GM21529 (cell line): Measurements from ENCODE around the gene ZNF391.
"Not testable (repeated sequence)": the region's sequence is repeated elsewhere in the genome, so short reads cannot be mapped to it uniquely, and the experiment has no call there.

Source experiments
- ATAC-seq: cut with Tn5 transposase; IDR thresholded peaks from one replicate; pipeline ENCODE4 v1.9.1; 2021; ENCODE audit not compliant: unreplicated experiment

The ZNF391 gene

DNA sequence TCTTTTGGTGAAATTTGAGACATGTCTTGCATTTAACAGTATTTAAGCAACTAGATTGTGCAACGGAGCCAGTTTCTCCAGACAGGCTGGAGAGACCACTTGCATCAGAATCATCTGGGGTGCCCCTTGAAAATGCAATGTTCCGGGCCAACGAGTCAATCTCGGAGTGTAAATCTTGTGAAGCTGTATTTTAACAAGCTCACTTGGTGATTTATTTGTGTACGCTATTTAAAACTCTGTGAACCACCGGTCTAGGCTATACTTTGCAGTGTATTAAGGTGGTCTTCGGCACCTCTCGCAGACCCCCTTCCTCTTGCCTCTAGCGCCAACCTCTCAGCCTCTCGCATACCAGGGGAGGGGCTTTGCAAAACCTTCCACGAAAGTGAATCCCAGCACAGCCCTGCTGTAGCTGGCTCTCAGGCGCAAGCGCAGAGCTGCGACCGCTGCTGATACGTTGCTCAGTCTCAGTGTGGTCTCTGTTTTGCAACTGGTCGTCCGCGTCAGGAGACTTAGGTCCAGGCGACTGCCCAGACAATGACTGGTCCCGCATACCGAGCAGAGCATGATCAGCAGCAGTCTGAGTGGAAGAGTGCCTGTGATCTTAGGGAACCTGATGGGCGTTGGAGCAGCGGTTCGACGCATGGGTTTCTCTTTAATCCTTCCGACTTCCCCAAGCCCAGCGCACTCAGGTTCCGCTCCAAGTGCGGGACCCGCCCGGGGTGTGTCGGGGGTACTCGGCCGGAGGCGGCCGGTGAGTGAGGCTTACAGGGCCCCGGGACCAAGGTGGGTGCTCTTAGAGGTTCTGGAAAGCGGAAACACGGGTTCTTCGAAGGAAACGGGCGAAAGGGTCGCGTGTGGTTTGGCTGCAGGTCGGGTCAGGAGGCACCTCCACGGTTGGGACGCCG, at the start of gene ZNF391:
ZNF391 (plus strand) TSS at position 467 of the 905 bp plus-strand sequence. CDS start 11,612 bp downstream, outside the sequence.
- peak; percentile 84 for ATAC-seq

DNA sequence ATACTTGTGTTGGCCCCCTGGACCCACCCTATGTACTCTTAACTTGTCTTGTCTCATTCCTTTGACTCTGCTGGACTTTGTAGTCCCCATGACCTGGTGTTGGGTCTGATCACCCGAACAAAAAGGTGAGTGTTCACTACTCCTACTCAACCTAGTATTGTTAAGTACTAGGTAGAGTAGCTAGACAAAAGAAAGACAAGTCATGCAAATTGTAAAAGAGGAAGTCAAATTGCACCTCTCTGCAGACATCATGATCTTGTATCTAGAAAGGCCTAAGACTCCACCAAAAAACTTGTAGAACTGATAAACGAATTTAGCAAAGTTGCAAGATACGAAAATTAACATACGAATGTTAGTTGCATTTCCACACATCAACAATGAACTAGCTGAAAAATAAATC, 35.7 kb upstream of the ZNF391 start:
- no peak for ATAC-seq

DNA sequence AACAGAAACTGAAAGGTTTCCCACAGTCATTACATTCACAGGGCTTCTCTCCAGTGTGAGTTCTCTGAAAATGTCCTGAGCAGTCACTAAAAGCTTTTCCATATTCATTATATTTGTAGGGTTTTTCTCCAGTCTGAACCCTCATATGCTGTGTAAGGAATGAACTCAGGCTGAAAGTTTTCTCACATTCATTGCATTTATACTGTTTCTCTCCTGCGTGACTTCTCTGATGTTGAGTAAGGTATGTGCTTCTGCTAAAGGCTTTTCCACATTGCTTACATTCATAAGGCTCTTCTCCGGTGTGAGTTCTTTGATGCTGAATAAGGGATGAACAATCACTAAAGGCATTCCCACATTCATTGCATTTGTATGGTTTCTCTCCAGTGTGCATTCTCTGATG, 29.8 kb upstream of the ZNF391 start:
- no peak for ATAC-seq

DNA sequence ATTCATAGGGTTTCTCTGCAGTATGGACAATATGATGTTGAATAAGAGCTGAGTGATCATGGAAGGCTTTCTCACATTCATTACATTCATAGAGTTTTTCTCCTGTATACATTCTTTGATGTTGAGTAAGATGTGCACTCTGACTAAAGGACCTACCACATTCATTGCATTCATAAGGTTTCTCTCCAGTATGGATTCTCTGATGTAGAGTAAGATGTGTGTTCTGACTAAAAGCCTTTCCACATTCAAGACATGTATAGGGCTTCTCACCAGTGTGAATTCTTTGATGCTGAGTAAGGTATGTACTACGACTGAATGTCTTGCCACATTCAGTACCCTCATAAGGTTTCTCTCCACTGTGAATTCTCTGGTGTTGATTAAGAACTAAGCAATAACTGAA, 29.3 kb upstream of the ZNF391 start:
- ATAC-seq, result no peak

DNA sequence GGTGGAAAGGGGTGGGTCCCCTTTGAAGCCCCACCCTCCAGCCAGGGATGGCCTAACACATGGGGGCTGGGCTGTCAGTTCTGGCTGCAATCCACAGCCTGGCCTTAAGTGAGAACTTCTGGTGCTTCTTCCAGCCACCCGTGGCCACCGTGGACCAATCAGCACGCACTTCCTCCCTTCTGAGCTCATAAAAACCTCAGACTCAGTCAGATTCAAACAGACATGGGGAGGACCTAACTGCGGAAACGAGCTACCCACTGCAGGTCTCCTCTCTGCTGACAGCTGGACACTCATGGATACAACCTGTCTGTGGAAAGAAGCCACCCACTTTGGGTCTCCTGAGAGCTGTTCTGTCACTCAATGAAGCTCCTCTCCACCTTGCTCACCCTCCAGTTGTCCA, 20.4 kb upstream of the ZNF391 start:
- no peak for ATAC-seq

DNA sequence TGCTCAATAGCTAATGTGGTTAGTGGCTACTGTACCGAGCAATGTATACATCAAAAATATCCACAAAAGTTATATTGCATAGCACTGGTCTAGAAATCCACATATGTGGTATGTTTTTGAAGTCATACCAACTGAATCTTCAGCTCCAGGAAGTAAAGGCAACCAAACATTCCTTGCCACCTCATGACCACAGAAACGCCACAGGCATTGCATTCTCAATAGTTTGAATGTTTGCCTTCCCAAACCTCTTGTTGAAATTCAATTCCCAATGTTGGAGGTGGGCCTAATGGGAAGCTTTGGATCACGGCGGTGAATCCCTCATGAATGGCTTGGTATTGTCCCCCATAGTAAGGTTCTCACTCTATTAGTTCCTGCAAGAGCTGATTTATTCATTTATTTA, 18.2 kb upstream of the ZNF391 start:
- no peak for ATAC-seq

DNA sequence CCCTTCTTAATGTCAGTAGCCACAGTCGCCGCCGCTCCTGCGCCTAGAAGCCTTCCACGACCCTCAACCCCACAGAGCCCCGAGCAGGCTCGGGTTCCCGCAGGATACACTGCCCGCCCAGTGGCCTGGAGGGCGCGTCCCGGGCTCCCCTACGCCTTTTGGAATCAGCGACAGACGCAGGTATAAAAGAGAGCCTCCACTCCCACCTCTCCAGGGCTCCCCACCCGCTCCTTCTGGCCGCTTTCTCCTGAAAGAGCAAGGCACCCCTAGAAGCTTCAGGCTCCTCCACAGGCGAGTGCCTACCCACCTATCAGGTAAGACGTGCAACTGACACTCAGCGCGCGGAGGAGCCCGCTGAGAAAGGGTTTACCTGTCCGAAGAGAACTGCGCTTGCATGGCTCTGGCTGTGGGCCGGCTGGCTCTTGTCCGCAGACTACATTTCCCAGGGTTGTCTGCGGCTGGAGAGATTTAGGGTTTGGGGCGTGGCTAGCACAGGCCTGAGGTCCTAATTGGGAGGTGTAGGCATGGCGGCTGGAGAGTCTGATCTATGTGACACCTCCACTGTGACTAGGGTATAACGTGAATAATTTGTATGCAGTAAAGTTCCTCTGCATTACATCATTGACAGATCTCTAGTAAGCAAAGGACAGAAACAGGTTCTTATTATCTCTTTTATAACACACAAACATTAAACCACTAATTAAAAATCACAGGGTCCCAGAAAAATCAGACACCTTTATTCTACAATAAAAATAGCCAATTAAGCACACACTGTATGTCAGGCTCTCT, 13.5 kb upstream of the ZNF391 start:
- peak; percentile 99 for ATAC-seq

DNA sequence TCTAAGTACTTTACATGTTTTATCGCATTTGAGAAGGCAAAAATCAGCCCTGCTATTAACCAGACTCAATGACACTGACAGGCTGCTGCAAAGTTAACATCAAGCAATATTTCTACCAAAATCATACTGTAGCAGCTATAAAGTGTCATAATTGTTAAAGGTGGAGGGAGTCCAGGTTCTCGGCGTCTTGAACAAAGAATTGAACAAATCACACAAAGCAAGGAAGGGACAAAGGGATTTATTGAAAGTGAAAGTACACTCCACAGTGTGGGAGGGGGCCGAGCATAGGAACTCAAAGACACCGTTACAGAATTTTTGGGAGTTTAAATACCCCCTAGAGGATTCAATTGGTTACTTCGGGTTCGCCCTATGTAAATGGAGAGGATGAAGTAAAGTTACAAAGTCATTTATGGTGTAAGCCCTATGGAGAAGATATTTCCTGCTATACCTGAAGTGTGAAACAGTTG, 12.9 kb upstream of the ZNF391 start:
- no peak for ATAC-seq

DNA sequence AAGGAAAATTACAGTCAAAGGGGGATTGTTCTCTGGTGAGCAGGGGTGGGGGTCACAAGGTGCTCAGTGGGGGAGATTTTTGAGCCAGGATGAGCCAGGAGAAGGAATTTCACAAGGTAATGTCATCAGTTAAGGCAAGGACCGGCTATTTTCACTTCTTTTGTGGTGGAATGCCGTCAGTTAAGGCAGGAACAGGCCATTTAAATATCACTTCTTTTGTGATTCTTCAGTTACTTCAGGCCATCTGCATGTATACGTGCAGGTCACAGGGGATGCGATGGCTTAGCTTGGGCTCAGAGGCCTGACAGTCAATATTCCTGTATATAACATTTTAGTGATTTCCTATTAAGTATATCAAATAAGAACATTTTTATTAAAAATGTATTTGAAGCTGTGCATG, 10.2 kb upstream of the ZNF391 start:
- ATAC-seq, result not testable (repeated sequence)

DNA sequence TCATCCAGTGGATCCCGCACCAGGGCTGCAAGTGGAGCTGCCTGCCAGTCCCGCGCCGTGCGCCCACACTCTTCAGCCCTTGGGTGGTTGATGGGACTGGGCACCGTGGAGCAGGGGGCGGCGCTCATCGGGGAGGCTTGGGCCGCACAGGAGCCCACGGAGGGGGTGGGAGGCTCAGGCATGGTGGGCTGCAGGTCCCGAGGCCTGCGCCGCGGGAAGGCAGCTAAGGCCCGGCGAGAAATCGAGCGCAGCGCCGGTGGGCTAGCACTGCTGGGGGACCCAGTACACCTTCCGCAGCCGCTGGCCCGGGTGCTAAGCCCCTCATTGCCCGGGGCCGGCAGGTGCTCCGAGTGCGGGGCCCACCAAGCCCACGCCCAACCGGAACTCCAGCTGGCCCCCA, 7.6 kb upstream of the ZNF391 start:
- not testable (repeated sequence) for ATAC-seq

DNA sequence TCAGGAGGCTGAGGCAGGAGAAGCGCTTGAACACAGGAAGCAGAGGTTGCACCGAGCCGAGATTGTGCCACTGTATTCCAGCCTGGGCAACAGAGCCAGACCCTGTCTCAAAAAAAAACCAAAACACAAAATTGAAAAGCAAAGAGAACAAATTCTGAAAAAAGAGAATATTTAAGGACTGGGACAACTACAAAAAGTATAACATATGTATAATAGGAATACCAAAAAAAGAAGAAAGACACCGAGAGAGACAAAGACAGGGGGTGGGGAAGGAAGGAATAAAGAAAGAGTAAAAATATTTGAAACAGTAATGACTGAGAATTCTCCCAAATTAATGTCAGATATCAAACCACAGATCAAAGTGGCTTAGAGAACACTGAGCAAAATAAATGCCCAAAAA, 5.5 kb upstream of the ZNF391 start:
- no peak for ATAC-seq

DNA sequence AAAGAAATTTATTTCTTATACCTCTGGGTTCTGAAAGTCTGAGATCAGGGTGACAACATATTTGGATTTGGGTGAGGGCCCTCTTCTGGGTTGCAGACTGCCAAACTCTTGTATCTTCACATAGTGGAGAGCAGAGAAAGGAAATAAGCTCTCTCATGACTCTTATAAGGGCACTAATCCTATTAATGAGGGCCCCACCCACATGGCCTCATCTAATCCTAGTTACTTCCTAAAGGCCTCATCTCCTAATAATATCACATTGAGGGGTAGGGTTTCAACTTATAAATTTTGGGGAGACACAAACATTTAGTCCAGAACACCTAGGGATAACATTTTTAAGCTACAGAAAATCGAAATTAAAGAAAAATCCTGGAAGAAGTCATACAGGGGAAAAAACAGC, 5.1 kb upstream of the ZNF391 start:
- no peak for ATAC-seq

DNA sequence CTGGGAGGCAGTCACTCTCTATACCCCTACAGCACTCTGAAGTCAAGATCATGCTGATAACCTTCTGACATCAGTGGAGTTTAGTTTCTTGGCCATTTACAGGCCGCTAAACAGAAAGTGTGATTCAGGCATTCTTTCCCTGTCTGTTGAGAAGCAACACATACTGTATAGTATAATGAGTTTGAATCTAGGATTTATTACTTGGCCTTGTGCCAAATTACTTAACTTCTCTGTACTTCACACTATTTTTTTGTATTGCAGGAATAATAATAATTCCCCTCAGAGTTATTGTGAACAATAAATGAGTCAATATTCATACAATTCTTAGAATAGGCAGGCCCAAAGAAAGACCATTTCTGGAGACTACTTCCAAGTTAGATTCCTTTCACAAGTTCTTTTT, 4.1 kb downstream of the ZNF391 start:
- no peak for ATAC-seq

DNA sequence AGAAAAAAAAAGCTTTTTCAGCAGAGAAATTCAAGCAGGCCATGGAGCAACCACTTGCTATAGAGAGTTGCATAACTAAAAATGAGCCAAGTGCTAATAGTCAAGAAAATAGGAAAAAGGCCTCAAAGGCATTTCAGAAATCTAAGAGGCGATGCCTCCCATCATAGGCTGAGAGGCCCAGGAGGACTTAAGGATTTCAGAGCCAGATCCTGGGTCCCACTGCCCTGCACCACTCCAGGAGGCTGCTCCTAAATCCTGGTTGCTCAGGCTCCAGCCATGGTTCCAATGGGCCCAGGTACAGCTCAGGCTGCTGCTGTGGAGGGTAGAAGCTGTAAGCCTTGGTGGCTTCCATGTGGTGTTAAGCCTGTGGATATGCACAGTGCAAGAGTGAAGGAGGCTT, 5.5 kb downstream of the ZNF391 start:
- no peak for ATAC-seq

DNA sequence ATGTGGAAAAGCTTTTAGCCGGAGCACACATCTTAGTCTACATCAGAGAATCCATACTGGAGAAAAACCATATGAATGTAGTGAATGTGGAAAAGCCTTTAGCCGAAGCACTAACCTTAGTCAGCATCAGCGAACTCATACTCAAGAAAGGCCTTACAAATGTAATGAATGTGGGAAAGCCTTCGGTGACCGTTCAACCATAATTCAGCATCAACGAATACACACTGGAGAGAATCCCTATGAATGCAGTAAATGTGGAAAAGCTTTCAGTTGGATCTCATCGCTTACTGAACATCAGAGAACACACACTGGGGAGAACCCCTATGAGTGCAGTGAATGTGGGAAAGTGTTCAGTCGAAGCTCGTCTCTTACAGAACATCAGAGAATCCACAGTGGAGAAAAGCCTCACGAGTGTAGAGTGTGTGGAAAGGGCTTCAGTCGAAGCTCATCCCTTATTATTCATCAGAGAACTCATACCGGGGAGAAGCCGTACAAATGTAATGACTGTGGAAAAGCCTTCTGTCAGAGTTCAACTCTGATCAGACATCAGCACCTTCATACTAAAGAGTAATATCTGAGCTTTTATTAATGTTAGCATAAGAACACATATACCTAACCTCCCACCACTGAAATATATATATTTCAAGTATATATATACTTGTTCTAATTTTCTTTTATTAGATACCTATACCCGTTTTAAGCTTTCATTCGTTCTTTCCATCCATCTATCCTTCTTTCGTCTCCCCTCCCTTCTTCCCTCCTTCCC, 12.5 kb downstream of the ZNF391 start:
- no peak for ATAC-seq

DNA sequence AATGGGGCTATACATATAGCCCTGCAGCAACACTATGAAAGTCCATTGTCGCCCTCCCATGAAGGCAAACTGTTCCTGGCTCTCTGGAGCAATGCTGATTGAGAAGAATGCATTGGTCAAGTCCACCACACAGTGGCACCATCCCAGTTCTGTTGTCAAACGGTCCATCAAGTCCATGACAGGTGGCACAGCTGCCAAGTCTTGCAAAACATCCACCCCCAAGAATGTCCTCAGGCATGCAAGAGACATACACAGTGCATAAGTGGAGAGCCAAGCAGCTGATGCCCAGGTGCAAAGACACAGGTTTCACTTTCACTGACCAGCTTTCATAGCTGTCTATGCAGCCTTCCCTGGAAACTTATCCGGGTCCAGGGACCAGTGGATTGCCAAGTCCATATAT, 17.5 kb downstream of the ZNF391 start:
- ATAC-seq, result no peak

DNA sequence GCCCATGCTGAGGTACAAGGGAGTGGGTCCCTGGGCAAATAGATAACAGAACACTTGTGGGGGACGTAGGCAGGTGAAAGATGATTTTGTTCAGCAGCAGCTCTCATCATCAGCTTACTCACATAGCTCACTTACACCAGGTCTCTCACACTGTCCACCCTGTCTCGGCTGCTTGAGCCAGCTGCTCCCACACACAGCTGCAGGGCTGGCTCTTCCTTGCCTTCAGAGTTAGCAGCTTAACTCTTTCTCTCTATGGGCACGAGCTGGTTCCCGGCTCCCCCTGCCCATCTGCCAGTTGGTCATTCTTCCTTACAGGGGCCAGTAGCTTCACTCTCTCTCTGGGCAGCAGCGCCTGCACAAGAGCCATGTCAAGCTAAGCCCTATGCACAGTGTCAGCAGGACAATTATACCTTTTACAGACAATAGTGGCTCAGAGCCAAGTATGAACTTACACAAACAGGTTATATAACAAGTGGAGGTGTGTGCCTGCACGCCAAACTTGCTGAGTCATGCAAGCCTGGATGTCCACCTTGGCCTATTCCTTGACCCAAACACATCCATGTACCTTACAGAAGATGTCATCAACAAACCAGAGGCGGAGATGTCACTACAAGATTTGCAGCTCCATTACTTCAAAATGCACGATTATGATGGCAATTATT, 18.7 kb downstream of the ZNF391 start:
- ATAC-seq, result no peak

DNA sequence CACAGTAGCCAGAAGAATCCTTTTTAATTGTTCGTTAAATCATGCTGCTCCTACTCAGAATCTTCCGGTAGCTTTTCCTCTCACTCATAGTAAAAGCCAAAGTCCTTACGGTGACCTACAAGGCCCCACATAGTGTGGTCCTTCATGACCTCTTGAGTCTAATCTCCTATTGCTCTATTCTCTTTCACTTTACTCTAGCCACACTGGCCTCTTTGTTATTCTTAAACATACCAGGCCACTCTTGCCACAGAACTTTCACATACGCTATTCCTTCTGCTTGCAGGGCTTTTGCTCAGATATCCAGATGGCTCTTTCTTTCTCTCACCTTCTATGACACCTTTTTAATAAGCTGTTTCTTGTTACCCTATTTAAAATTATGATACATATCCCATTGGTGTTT, 25.7 kb downstream of the ZNF391 start:
- ATAC-seq, result no peak

DNA sequence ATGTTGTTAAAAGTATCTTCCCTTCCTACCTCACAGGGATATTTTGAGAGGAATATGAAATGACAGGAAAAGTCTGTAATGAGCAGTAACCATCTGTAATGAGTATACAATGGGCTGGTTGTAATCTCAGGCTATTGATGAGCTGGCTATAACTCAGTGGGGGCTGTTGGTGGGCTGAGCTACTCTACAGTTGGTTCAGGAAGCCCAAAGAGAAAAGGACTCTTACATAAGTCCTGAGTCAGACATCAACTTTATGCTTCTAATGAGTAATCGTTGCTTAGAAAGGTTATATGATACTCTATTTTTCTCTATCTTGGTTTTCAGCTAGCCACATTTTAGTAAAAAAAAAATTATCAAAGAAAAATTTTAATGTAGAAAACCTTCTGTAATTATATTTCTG, 26.4 kb downstream of the ZNF391 start:
- no peak for ATAC-seq

DNA sequence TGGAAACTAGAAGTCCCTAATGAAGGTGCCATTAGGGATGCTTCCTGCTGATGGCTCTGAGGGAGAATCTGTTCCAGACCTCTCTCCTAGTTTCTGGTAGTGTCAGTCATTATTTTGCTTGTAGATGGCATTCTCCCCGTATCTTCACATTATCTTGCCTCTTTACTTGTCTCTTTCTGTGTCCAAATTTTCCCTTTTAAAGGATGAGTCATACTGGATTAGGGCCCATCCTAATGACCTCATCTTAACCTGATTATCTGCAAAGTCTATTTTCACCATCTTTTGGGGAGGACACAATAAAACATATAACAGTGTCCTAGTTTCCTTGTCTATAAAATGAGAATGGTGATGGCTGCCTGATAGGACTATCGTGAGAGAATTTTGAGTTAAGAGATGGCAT, 27.3 kb downstream of the ZNF391 start:
- ATAC-seq, result no peak

DNA sequence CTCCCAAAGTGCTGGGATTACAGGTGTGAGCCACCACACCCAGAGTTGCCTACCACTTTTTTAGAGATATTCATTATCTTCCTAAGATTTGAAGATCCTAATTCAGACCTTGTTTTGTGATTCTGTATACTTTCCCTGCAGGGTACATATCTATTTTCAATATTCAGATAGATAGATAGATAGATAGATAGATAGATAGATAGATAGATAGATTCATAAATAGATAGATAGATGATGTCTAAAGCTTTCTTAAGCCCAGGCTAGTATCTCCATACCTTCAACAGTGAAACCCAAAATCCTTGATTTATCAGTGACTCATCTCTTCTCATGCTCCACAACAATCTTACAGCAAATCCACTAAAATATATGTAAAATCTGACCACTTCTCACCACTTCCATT, 30.8 kb downstream of the ZNF391 start:
- ATAC-seq, result no peak
